ENCODE measurements around the gene TBC1D22A.
"Not testable (repeated sequence)": the region's sequence is repeated elsewhere in the genome, so short reads cannot be mapped to it uniquely, and the experiment has no call there.

The TBC1D22A gene

GRCh38 chr22:46779651-46780050 lies 17.2 kb downstream of the TBC1D22A start:
- TF ChIP-seq ZNF274 (IDR thresholded peaks at IDR 0.05; ENCODE audit: low read depth, low read length), result no peak

GRCh38 chr22:46780453-46780852 lies 18.0 kb downstream of the TBC1D22A start:
- H3K4me3 ChIP-seq (ENCODE audit: low read length), result no peak overlapping the region
- no peak for TF ChIP-seq ZNF274 (IDR thresholded peaks at IDR 0.05; ENCODE audit: low read depth, low read length)

More at GRCh38 chr22:46779651-46780050, 17.2 kb downstream of the TBC1D22A start:
- no peak overlapping the region for H3K4me3 ChIP-seq (ENCODE audit: low read length)

GRCh38 chr22:46781291-46781690 lies 18.8 kb downstream of the TBC1D22A start:
- H3K4me3 ChIP-seq (ENCODE audit: low read length), result no peak overlapping the region
- TF ChIP-seq ZNF274 (IDR thresholded peaks at IDR 0.05; ENCODE audit: low read depth, low read length), result no peak

- H3K4me3 ChIP-seq (ENCODE audit: low read length), result not testable (repeated sequence)
Measured at GRCh38 chr22:46782200-46782599, 19.8 kb downstream of the TBC1D22A start.

- H3K4me3 ChIP-seq (ENCODE audit: low read length), result no peak overlapping the region
- TF ChIP-seq ZNF274 (IDR thresholded peaks at IDR 0.05; ENCODE audit: low read depth, low read length), result no peak
Measured at GRCh38 chr22:46783721-46784120, 21.3 kb downstream of the TBC1D22A start.

- no peak overlapping the region for H3K4me3 ChIP-seq (ENCODE audit: low read length)
- TF ChIP-seq ZNF274 (IDR thresholded peaks at IDR 0.05; ENCODE audit: low read depth, low read length), result no peak
Measured at GRCh38 chr22:46788441-46789172, 26.2 kb downstream of the TBC1D22A start.

GRCh38 chr22:46789992-46790391 lies 27.5 kb downstream of the TBC1D22A start:
- no peak overlapping the region for H3K4me3 ChIP-seq (ENCODE audit: low read length)
- TF ChIP-seq ZNF274 (IDR thresholded peaks at IDR 0.05; ENCODE audit: low read depth, low read length), result no peak

- TF ChIP-seq ZNF274 (IDR thresholded peaks at IDR 0.05; ENCODE audit: low read depth, low read length), result no peak
- no peak overlapping the region; the same call in 1 of the 2 replicates for H3K4me3 ChIP-seq (ENCODE audit: low read length)
Measured at GRCh38 chr22:46791201-46791731, 28.8 kb downstream of the TBC1D22A start.

GRCh38 chr22:46792061-46792796 lies 29.8 kb downstream of the TBC1D22A start:
- no peak overlapping the region for H3K4me3 ChIP-seq (ENCODE audit: low read length)
- no peak for TF ChIP-seq ZNF274 (IDR thresholded peaks at IDR 0.05; ENCODE audit: low read depth, low read length)

GRCh38 chr22:46792841-46793261 lies 30.4 kb downstream of the TBC1D22A start:
- TF ChIP-seq ZNF274 (IDR thresholded peaks at IDR 0.05; ENCODE audit: low read depth, low read length), result no peak
- H3K4me3 ChIP-seq (ENCODE audit: low read length), result no peak overlapping the region

GRCh38 chr22:46793497-46793896 lies 31.0 kb downstream of the TBC1D22A start:
- no peak overlapping the region for H3K4me3 ChIP-seq (ENCODE audit: low read length)
- TF ChIP-seq ZNF274 (IDR thresholded peaks at IDR 0.05; ENCODE audit: low read depth, low read length), result no peak

- no peak overlapping the region for H3K4me3 ChIP-seq (ENCODE audit: low read length)
- no peak for TF ChIP-seq ZNF274 (IDR thresholded peaks at IDR 0.05; ENCODE audit: low read depth, low read length)
Measured at GRCh38 chr22:46794067-46794466, 31.6 kb downstream of the TBC1D22A start.

GRCh38 chr22:46794491-46794890 lies 32.0 kb downstream of the TBC1D22A start:
- H3K4me3 ChIP-seq (ENCODE audit: low read length), result no peak overlapping the region
- no peak for TF ChIP-seq ZNF274 (IDR thresholded peaks at IDR 0.05; ENCODE audit: low read depth, low read length)

- TF ChIP-seq ZNF274 (IDR thresholded peaks at IDR 0.05; ENCODE audit: low read depth, low read length), result no peak
- no peak overlapping the region for H3K4me3 ChIP-seq (ENCODE audit: low read length)
Measured at GRCh38 chr22:46795140-46795539, 32.7 kb downstream of the TBC1D22A start.
